Ammon's horn (tissue), 1 donor: ENCODE data around the gene RHOC.

Experiments used
- DNase-seq: peaks from one replicate; pipeline ENCODE4 v3.0.0-alpha.2; 2016; ENCODE audit warnings: low spot score

The RHOC gene

DNA sequence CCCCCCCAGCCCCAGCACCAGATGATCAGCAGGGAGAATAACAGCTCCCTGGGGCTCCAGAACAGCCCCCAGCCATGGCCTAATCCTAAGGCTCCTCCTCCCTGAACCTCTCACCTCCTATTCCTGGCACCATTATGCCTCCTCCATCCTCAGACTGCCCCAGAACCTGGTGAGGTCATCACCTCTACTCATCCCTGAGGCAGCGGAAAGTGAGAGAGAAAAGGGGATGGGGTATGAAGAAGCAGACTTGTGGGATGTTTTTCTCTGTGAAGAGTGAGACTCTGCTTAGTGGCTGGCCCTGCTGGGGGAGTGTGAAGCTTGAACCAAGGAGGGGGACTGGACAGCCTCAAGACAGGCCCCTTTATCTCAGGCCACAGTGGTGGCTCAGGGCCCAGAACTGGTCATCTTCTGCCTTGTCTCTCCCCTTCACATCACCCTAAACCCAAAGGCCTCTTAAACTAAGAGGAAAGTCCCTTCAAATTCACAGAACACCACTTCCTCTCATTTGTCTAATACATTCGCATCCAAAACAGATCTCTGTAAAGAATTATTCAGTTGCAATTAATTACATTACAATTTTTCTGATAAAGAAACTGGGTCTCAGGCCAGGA lies 10.4 kb upstream of the RHOC start:
- DNase-seq = no peak

DNA sequence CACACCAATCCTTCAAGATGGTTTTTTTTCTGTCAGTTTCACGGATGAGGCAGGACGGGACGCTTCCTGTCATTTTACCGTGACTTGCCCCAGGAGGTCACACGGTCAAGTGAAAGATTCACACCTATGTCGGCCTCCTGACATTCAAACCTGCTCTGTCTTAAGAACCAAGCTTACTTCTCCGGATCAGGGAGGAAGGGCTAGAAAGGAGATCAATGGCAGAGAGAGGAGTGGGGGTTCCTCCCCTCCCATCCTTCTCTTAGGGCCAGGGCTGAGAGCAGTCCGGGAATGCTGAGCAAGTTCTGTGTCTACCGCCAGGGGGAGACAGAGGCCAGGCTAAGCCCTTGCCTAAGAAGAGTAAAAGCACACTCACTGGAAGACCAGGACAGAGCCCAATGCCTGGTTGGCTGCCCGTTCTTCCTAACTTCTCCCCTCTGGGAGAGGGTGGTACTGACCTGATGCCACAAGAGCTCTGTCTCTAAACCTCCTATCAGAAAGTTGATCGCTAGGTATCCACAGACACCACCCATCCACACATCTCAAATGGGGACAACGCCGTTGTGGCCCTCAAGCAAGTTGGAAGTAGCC lies 9.3 kb upstream of the RHOC start:
- DNase-seq = peak; percentile 97

DNA sequence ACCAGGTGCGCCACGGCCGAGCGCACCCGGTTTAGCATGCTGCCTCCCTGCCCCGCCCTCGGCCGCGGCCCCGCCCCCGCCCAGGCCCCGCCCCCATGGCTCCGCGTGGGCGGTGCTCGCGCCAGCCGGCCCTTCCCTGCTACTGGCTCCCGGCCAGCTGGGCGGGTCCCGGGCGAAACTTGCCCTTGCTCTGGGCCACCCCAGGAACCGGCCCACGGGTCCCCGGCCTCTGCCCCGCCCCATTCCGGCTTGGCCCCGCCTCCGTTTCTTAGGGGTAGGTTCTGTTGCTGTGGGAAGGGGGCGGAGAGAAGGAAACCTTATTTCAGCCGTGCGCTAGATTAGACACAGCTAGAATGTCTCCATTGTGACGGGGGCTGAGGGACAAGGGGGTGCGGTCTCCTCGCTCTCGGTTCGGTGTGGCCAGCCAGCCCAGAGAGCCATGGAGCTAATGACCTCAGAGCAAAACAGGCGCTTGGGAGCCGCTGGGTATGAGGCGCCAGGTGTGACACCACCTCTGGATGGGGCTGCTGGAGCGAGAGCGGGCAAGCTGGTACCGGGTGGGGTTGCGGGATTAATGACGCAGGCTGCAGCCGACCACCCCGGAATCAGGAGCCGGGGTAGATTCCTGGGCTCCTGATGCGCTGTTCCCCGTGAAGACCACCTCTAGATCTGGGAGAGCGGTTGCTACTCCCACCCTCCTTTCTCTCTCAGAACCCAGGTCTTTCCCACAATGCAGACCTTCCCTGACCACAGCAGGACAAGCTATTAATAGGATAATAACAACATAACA lies 8.5 kb upstream of the RHOC start, which contains the start of gene PPM1J:
TSS of gene PPM1J (minus strand) at position 69 of the 790 bp plus-strand sequence. CDS start at position 38, 31 bp downstream.
- DNase-seq = peak; percentile 84

DNA sequence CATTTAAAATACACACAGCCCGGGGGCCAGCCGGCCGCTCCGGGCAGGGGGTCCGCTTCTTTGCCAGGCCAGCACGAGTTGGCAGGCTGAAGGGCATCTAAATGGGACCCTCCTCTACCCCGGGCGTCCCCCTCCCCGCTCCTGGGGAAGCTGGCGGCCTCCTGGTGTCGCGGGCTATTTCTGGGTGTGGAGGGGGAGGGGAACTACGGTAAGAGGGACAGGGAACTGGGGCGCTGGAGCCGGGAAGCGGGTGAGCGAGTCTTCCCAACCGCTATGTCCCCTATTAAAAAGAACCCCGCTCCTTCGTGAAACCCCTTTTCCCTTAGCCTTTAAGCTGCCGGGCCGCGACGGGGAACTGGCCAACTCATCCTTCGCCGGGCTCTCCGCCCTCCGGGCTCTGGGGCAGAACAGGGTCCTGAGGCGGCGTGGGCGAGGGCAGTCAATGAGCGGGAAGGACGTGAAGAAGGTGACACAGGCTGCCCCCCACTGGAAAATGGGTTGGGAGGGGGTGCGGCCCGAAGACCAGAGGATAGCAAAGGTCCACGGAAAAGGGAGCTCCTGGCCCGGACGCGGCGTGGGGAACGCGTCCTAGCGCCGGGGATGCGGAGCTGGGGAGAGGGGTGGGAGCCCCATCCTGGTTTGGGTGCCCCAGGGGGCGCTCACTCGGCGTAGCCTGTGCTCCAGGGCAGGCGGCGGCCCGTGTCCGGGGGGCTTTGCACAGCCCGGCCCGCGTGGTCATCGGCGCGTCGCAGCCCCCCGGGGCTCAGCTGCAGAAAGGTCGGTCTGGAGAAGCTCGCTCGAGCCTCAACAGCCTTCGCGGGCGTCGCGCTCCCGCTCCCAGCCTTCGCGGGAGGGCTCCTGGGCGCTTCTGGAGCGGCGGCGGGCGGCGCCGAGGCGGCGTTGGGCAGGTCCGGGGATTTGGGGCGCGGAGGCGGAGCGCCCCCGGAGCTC lies 7.7 kb upstream of the RHOC start:
- DNase-seq = no peak

DNA sequence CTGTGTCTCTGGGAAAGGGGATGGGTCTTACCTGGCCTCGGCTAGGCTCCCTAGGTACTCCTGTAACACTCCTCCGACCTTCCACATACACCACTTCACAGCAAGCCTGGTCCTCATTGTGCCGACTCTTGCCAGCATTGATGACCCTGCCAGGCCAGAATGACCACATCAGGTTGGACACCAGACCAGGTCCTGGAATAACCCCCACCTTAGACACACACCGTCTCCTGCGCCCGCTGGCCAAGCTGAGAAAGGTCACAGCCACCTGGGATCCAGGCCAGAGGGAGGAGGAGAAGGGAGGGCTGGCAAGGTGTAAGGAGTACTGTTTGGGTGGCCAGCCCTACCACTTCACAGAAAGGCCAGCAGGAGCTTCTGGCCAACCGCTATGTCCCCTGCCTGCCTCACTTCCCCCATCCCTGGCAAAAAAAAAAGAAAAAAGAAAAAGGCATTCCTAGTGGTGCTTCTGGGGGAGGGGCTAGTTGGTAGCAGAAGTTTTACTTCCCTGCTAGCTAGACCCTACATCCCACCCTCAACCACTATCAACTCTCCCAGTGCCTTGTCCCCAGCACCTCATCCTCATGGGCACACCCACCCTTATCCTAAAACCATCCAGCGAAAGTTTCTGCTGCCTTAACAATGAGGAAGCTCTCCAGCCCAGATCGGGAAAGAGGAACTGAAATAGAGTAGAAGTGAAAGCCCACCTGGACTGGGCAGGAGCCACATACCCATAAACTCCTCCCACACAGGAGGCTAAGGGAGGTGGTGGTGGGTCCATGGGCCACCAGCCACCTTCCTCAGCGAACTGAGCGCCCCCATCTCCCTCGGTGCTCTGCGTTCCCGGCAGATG lies 6.8 kb upstream of the RHOC start:
- DNase-seq = no peak

DNA sequence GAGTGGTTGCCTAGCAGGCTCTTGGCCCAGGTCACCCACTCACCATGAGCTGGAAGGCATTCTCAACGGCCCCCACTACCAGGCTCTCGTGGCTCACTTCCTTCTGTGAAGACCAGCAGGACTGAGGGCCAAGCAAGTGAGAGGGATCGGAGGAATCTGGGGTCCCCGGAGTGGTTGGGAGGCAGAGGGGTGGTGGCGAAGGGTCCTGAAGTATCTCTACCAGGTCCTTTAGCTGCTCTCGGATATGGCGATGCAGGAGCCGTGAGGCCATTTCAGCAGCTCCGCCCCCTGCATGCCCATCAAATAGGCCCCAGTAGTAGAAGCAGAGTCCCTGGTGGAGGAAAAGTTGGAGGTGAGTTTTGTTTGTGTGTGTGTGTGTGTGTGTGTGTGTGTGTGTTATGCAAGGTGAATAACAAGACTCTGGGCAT lies 5.8 kb upstream of the RHOC start:
- no peak for DNase-seq

DNA sequence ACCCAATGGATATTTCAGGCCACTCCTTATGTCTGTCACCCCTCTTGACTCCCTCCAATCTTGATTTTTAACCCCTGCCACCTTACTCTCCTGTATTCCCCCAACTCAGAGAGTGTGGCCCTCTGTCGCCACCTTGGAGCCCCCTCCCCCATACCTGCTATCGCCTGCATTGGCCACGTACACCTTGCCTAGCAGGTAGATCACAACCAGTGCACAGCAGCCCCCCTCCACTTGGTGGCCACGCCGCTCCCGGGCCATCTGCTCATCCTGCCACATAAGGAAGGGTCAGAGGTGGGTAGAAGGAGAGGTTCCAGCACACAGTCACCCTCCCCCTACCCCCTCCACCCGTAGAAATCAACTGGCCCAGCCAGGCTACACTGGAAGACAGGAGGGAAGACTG lies 5.3 kb upstream of the RHOC start:
- no peak for DNase-seq

DNA sequence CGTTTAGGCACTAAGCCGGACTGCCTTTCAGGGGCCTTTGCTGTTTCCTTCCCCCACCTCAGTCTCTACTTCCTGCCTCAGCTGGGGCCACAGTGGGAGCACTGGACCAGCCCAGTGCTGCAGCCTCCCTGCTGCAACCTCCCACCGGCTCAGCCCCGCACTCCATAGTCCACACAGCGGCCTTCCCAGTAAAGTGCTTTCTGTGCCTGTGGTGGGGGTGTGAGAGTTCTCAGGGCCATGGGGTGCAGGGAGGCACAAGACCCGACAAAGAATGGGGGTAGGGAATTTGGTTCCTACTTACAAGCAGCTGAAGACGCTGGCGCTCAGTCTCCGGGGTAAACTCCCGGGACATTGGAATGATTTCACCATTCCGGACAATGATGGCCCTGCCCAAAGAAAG lies 4.7 kb upstream of the RHOC start:
- DNase-seq = no peak

DNA sequence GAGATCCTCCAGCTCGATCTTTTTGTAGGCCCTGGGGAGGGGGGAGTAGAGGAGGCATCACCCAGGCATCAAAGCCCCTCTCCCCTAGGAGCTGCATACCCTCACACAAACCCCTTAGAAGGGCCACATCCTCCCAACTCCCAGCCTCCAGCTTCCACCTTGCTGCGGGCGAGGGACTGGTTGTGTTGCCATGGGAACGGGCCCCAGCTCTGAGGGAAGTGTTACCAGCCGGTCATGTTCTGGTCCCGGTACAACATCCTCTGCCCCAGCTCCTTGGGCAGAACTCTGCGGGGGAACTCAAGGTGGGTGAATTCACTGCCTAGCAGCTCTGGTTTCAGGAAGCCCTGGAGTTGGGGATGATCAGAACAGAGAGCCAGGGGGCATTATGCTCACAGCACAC lies 4.1 kb upstream of the RHOC start:
- no peak for DNase-seq

DNA sequence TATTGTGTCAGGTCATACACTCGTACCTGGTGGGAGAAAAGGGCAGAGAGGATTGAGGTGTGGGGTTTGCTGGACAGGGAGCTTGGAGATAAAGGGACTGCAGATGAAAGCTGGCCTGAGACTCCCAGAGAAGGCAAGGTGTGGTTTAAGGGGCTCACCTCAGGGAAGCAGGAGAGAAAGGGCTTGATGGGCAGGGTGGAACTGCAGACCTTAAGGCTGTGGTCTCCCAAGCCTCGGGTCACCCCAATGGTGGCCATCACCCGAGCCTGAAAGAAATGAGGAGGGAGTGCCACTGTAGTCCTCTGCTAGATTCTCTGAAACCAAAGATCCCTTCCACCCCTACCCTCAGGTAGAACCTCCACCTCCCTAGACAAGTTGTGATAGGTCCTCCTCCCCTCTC lies 3.7 kb upstream of the RHOC start:
- no peak for DNase-seq

DNA sequence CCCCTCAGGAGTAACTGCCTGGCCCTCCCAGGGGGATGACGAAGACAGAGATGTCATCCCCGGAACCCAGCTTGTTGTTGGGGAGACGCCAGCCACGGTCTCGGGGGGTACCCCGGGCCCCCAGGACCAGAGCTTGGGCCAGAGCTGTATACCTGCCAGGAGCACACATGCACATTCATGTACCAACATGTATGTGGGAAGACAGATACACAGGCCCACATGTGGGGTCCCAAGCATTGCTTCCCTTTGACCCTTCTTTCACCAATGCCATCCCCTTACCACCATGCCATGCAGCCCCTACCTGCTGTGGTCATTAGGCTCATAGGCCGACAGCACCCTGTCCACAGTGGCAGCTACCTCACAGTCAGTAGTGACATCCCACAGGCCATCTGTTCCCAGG lies 3.2 kb upstream of the RHOC start:
- DNase-seq = no peak

DNA sequence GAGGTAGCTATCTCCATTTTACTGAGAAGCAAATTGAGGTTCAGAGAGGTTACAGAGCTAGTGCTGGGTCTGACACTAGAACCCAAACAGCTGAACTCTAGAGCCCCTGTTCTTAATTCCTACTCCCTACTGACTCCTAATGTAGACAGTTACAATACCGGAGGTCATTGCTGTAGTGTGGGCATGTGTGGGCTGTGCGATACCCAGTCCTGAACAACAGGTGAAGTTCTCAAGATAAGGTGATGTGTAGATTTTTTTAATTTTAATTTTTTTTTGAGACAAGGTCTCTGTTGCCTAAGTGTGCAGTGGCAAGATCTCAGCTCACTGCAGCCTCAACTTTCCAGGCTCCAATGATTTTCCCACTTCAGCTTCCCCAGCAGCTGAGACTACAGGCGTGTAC lies 1.6 kb upstream of the RHOC start:
- DNase-seq = no peak

DNA sequence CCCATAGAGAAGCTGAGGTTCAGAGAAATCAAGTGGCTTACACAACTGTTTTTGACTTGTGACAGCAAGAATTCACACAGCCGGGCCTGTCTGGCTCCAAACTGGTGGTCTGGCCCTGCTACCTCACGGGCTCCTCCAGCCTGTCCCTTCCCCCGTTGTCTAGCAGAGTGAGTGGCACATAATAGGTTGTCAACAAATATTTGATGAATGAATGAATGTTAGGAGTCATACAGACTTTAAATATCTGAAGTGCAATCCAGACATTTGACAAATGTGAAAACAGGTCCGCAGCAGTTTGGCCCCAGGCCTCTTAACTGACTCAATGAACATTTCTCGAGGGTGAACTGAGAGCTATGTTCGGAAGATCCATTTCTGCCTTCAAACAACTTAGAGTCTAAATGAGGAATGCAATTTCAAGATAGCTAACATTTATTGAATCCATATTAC lies 1.1 kb upstream of the RHOC start:
- no peak for DNase-seq

DNA sequence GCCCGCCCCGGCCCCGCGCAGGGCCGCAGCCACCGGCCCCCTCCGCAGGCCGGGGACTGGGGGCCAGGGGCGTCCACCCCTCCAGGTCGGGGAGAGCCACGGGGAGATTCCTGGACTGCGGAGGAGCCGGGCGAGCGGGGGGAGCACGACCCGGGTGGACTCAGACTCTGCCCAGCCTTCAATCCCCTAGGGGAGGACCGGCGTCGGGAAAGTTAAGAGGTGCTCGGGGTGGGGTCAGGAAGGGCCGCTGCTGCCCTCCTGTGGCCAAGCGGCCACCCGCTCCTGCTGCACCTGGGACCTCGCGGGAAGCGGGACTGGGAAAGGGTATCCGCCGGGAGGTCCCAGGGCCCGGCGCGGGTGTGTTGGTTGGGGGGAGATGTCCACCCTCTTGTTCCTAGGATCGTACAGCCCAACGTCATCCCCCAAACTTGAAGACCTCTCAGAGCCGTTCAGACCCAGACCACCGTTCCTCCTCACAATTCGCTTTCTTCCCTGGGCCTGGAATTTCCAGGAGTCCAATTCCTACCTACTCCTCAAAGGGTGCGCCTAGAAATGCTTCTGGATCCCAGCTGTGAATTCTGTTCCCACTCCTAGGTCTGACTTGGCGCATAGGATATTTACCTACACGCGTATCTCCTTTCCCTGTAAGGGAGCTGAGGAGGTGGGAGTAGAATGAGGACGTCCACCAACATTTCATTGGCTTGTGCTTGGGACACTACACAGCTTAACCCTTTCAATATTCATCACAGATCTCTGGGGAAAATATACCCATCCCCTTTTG lies 484 bp upstream of the RHOC start:
- peak; percentile 87 for DNase-seq

DNA sequence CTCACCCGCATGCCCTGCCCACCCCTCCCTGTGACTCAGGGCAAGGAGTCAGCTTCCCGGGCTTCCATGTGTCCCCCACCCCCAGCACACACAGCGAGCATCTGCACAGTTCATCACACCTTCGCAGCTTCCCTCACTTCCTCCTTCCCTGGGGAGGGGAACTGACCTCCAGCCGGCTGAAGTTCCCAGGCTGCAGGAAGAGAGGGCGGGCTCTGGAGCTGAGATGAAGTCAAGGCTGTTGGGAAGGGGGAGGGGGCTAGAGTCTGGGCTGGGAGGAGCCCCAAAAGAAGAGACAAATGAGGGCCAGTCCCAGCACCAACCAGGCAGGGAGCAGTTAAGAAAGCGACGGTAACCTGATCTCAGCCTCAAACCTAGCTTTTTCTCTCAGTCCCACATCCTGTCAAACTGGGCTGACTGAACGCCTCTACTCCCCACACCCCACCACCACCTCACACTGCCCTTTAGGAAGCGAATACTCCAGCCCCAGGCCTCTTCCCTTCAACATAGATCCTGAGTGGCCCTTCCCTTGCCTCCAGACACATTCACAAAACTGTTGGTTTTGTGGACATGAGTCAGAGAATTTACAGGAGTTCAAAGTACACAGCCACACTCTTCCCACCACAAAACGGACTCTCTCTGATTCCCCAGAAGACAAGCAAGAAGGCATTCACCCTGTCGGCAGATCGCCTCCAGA lies 1.8 kb downstream of the RHOC start:
- DNase-seq = peak; percentile 78

DNA sequence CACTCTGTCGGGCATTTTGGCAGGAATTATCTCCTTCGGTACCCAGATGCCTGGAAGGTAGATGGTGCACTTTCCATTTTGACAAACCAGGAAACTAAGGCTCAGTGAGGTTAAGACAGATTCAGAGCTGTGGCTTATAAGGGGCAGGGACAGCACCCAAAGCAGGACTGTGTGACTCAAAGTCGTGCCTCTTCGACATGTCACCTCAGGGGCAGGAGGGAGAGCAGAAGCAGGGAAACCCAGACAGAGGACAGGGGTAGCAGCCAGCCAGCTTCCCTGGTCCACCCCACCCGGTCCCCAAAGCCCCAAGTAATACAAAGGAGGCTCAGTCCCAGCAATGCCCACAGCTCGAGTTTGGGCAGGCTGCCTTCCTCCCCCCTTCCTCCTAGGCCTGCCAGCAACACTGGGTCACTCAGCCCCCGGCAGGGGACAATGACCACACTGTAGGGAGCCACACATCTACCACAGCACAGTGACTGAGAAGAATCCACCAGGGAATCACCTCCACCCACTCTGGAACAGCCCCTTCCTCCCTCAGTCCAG lies 2.5 kb downstream of the RHOC start:
- peak; percentile 95 for DNase-seq

DNA sequence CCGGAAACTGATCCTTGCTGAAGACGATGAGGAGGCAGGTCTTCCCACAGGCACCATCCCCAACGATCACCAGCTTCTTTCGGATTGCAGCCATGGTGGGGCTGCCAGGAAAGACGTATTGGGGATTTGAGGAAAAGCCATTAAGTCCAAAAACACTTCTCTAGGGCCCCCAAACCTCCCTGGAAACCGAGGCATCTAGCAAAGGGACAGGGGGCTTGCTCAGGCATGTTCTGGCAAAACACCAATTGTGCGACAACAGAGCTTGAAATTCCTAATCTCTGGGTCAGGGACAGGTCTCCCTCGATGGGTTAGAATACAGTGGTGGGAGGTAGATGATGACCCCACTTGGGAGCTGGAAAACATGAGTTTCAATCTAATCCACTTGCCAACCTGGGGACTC lies 3.2 kb downstream of the RHOC start:
- DNase-seq = no peak

DNA sequence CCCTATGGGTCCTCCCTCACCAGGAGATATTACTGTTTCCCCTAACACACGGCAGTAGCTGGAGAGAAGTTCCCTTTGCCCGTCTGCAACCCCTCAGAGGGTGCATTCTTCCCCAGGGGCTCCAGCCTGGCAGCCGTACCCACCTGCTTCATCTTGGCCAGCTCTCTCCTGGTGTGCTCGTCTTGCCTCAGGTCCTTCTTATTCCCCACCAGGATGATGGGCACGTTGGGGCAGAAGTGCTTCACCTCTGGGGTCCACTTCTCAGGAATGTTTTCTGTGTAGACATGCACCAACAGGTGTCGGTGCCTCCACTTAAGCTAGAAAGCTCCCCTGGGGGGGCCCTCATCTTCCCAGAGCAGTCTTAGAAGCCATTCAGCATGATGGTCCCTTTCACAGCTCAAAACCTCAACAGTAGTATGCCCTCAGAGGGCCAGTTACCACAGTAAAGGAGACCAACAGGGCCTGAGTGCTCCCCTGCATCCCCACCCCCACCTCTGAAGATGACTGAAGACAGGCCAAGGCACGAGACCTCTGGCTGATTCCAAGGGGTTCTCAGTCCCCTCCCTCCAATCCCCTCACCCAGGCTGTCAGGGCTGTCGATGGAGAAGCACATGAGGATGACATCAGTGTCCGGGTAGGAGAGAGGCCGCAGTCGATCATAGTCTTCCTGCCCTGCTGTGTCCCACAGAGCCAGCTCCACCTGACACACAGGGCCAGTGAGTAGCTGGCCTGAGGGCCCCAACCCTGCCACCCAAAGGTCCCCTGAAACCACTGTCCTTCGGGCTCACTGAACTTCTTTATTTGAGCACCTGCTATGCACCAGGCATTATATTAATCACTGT lies 4.3 kb downstream of the RHOC start:
- no peak for DNase-seq

DNA sequence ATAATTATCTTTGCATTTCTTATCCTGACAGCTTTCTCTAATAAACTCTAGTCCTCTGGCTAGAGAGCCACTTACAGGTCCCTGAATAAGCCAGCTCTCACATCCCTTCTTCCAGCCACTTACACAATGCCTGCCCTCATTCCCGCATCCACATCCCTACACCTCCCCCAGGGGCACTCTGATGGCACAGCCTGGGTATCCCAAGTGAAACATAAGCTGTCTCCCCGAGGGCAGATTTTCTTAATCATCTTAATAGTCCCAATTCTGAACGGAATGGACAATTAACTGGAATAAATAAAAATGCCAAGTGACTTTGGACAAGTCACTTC lies 4.9 kb downstream of the RHOC start:
- no peak for DNase-seq
